Activated naive CD4-positive, alpha-beta T cell treated with anti-CD3 and anti-CD28 coated beads, Interleukin-2, amount 50 U/mL, for 72 hours (primary cell): ENCODE measurements around the gene PDZRN3. TPM values are rescaled to one million over a fixed set of nuclear protein-coding genes. Genes with fewer than 3 reads are reported as not detected.
"Not testable (repeated sequence)": the region's sequence is repeated elsewhere in the genome, so short reads cannot be mapped to it uniquely, and the experiment has no call there.

Source experiments
- ATAC-seq, 2 donors: fragments of 150-1000 bp; cut with Tn5 transposase; 2 replicates each; pipeline ENCODE4 v1.10.0; 2021; ENCODE audit warnings: mild to moderate bottlenecking in 2 of 2, moderate library complexity in 2 of 2
- DNase-seq, 2 donors: peaks; one replicate each; pipeline ENCODE4 v3.0.0; 2021 to 2022; ENCODE audit warnings: low spot score in 2 of 2
- H3K27ac Mint-ChIP-seq, 2 donors: one replicate each; pipeline ENCODE4 v1.8.0; 2022; ENCODE audit warnings: mild to moderate bottlenecking in 2 of 2, mixed read lengths in 2 of 2
- H3K36me3 Mint-ChIP-seq, 2 donors: one replicate each; pipeline ENCODE4 v1.8.0; 2022; ENCODE audit warnings: mixed read lengths in 2 of 2
- H3K9me3 Mint-ChIP-seq, 2 donors: one replicate each; pipeline ENCODE4 v1.8.0; 2022; ENCODE audit warnings: mixed read lengths in 2 of 2
- total RNA-seq, 2 donors: library from RNA; stranded (reverse); gene quantifications; one replicate each; pipeline ENCODE4 v1.2.3, GENCODE V29; 2022

The PDZRN3 gene
- total RNA-seq, 2 donors from 2014 or later, result not detected

DNA sequence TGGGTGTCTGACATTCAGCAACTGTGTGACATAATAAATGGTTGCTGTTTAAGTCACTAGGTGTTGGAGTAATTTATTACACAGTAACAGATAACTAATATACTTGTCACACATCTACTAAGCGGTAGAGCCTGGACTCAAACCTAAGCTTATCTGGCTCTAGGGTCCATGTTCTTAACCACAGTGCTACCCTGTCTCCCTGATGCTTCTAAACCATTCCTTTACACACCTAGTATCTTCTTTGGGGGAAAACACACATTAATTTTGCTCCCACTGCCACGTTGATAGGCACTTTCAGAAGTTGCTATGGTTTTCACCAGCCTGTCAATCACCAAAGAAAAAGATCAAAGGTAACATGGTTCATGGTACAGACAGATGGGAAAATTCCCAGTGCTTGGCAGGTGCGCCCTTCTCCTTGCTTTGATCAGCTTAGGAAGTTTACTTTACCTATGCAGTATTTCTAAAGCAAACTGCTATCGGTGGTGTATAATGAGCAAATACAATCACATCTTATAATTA is 150.8 kb downstream of the PDZRN3 start:
- Mint-ChIP-seq H3K27ac (no peak overlapping the region), H3K9me3 (peaks cover 0 to 7% of the 10 kb centered on the region in 2 donors), H3K36me3 (peaks cover 0 to 6% of the 10 kb centered on the region in 2 donors)
- DNase-seq (no peak), ATAC-seq (no peak)

GRCh38 chr3:73473181-73473897 is 151.4 kb downstream of the PDZRN3 start:
- H3K36me3 Mint-ChIP-seq, result peaks cover 0 to 6% of the 10 kb centered on the region in 2 donors
- ATAC-seq (no peak), DNase-seq (no peak)
- peaks cover 0 to 7% of the 10 kb centered on the region in 2 donors for H3K9me3 Mint-ChIP-seq
- no peak overlapping the region for H3K27ac Mint-ChIP-seq

DNA sequence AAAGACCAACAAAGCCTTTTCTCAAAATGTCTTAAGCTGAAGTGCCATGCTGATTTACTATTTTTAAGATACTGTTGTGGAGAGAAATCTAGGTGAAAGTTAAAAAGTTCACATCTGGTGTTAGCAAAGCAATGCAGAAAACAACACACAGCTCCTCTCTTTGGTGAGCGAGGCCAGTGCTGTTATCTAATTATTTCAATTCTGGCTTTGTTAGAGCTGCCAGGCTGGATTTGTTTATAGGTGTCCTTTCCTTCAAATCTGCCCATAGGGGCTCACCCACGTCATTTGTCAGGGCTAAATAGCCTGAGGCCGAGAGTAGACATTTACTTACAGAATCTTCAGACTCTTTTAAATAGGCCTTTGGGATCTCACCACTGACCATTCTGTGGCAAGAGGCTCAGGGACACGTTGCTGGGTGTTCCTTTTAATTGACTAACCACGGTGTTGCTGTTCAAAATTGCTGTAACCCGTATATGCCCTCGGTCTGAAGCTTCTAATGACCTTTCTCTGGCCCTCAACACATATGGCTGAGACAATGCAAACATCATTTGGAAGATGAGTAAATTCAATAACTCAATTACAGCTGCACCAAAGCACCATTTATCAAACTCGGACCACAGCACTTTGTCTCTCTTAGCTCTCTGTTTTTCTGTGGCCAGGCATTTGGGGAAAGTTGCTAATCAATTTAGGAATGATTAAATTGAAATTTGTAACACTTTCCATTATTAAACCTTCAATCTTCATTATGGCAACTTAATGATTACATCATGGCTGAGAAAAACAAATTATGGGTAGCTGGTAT is 152.6 kb downstream of the PDZRN3 start:
- Mint-ChIP-seq H3K27ac (no peak overlapping the region), H3K36me3 (no peaks in the 10 kb centered on the region), H3K9me3 (peaks cover 0 to 3% of the 10 kb centered on the region in 2 donors)
- DNase-seq (no peak), ATAC-seq (no peak)

GRCh38 chr3:73470860-73471259 is 153.9 kb downstream of the PDZRN3 start:
- DNase-seq (no peak), ATAC-seq (no peak)
- no peaks in the 10 kb centered on the region for H3K9me3 Mint-ChIP-seq
- H3K27ac Mint-ChIP-seq, result no peak overlapping the region
- H3K36me3 Mint-ChIP-seq, result no peaks in the 10 kb centered on the region

- no peak overlapping the region for H3K27ac Mint-ChIP-seq
- ATAC-seq (no peak), DNase-seq (no peak)
- no peaks in the 10 kb centered on the region for H3K9me3 Mint-ChIP-seq
- H3K36me3 Mint-ChIP-seq, result no peaks in the 10 kb centered on the region
These were observed 155.4 kb downstream of the PDZRN3 start for GRCh38 chr3:73469331-73469730.

- Mint-ChIP-seq H3K27ac (no peak overlapping the region), H3K9me3 (no peaks in the 10 kb centered on the region), H3K36me3 (no peaks in the 10 kb centered on the region)
- DNase-seq (no peak), ATAC-seq (no peak)
These were observed 157.5 kb downstream of the PDZRN3 start for GRCh38 chr3:73467211-73467610.

DNA sequence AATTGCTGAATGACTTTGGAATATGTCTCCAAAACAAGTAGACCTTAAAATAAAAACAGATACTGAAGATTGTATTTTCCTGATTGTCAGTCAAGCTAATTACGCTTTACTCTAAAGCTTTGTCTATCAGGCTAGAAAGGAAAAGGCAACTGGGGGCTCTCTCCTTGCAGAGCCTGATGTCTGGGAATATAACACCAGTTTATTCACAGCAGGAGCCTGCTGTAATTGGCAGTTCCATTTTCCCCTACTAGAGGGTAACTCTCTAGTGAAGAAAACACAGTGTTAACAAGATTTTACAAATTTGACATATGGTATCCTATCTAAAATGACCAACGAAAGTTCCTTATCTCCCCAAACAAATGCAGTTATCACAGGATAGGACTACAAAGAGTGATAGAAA is 158.8 kb downstream of the PDZRN3 start:
- DNase-seq (no peak), ATAC-seq (no peak)
- Mint-ChIP-seq H3K9me3 (no peaks in the 10 kb centered on the region), H3K36me3 (no peaks in the 10 kb centered on the region), H3K27ac (no peak overlapping the region)

DNA sequence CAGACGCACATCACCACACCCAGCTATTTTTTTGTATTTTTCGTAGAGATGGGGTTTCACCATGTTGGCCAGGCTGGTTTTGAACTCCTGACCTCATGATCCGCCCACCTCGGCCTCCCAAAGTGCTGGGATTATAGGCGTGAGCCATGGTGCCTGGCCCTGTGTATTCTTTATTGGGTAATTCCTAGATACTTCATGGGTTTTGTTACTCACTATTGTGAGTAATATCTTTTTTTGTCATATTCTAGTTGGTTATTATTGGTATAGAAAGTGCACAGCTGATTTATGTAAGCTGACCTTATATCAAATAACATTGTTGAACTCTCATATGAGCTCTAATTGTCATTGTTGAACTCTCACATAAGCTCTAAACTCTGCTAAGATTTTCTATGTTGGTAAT is 160.6 kb downstream of the PDZRN3 start:
- ATAC-seq, H3K36me3 Mint-ChIP-seq, DNase-seq, H3K9me3 Mint-ChIP-seq, H3K27ac Mint-ChIP-seq: not testable (repeated sequence)

DNA sequence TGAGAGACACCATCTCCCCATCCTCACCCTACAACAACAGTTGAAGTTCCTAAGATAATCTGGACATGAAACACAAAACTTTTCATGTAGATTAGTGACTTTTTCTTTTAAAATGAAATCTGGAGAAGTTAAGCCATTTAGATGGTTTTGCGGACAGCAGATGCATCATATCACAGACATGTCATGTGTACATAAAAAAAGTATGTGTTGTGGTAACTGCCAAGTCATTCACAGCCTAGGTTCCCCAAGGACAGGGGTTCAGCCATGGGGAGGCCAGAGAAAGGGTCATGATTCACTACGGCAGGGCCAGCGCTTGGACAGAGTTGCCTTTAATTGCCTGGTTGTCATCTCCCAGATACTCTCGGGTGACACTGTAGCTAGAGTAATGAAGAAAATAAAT is 163.2 kb downstream of the PDZRN3 start:
- H3K9me3 Mint-ChIP-seq, result peaks cover 3 to 4% of the 10 kb centered on the region in 2 donors
- no peak for ATAC-seq
- no peak overlapping the region for H3K27ac Mint-ChIP-seq
- DNase-seq, result no peak
- H3K36me3 Mint-ChIP-seq, result no peaks in the 10 kb centered on the region

- H3K9me3 Mint-ChIP-seq, result peaks cover 3 to 4% of the 10 kb centered on the region in 2 donors
- no peak overlapping the region for H3K27ac Mint-ChIP-seq
- DNase-seq, result no peak
- no peaks in the 10 kb centered on the region for H3K36me3 Mint-ChIP-seq
- ATAC-seq, result no peak
These were observed 165.0 kb downstream of the PDZRN3 start for GRCh38 chr3:73459711-73460110.

DNA sequence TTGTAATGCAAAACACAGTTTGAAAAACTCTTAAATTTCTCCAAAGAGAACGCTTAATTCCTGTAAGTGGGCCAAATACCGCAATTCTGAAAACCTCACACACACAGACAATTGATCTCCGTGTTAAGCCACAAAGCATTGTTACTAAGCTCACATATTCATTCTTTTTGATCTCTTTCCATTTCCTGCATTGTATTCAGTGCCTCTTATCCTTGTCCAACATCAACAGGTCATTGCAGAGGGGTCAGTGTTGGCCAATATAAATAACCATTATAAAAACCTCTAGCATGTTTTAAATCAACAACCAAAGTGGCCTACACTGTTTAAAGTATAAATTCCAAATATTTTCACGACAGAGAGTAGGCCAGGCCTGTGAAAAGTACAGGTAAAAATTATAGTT is 171.1 kb downstream of the PDZRN3 start:
- no peak overlapping the region for H3K27ac Mint-ChIP-seq
- no peaks in the 10 kb centered on the region for H3K9me3 Mint-ChIP-seq
- DNase-seq, result no peak
- no peaks in the 10 kb centered on the region for H3K36me3 Mint-ChIP-seq
- ATAC-seq, result no peak

GRCh38 chr3:73452729-73453128 is 172.0 kb downstream of the PDZRN3 start:
- H3K36me3 Mint-ChIP-seq, result no peaks in the 10 kb centered on the region
- no peak overlapping the region for H3K27ac Mint-ChIP-seq
- DNase-seq (no peak), ATAC-seq (no peak)
- H3K9me3 Mint-ChIP-seq, result no peaks in the 10 kb centered on the region

GRCh38 chr3:73451301-73451944 is 173.3 kb downstream of the PDZRN3 start:
- no peaks in the 10 kb centered on the region for H3K9me3 Mint-ChIP-seq
- H3K27ac Mint-ChIP-seq, result no peak overlapping the region
- H3K36me3 Mint-ChIP-seq, result no peaks in the 10 kb centered on the region
- ATAC-seq, result no peak
- no peak for DNase-seq

GRCh38 chr3:73449774-73450173 is 175.0 kb downstream of the PDZRN3 start:
- no peak overlapping the region for H3K27ac Mint-ChIP-seq
- no peaks in the 10 kb centered on the region for H3K9me3 Mint-ChIP-seq
- no peak for DNase-seq
- ATAC-seq, result no peak
- H3K36me3 Mint-ChIP-seq, result no peaks in the 10 kb centered on the region

DNA sequence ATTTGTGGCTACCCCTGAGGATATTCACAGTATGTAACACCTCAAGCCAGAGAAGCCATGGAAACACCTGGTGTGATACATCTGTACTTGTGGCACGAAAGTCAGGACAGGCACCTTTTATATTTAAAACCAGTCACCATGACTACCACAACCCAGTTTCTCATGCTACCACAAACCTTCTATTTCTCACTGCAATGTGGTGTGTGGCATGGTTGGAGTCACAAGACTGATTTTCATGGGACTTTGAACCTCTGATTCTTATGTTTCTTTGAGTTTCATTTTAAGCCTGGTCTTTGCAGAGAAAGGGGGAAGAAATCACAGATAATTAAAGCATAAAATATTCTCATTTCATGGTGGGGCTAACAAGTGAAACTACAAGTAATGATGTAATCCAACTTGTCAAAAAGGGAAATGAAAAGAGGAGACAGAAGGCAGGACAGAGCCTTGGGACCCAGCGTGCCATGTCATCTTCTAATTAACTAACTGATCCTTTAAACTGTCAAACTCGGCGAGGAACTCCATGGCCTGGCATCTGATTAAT is 175.9 kb downstream of the PDZRN3 start:
- no peak for DNase-seq
- Mint-ChIP-seq H3K9me3 (no peaks in the 10 kb centered on the region), H3K36me3 (no peaks in the 10 kb centered on the region), H3K27ac (no peak overlapping the region)
- ATAC-seq, result peak in 1 of 2 donors; percentile 77

GRCh38 chr3:73448041-73448440 is 176.7 kb downstream of the PDZRN3 start:
- no peaks in the 10 kb centered on the region for H3K36me3 Mint-ChIP-seq
- H3K27ac Mint-ChIP-seq, result no peak overlapping the region
- DNase-seq, result no peak
- H3K9me3 Mint-ChIP-seq, result no peaks in the 10 kb centered on the region
- no peak for ATAC-seq

DNA sequence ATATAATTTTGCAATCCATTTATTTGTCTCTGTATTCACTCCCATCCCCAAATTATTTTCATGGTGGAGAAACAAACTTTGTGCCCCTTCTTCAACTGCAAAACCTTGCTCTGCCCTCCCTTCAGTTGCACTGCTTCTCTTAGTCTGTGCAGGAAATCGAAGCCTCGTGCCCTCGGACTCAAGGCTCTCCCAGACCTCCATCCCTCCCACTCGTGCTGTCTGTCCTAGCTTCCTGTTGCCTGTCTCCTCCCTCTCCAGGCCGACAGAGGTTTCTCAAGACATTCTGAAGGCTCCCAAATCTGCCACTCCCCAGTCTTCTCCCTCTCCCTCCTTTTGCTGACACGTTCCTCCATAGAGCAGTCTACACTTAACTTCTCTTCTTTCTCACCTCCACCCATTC is 177.6 kb downstream of the PDZRN3 start:
- H3K36me3 Mint-ChIP-seq, result no peaks in the 10 kb centered on the region
- H3K27ac Mint-ChIP-seq, result no peak overlapping the region
- DNase-seq, result no peak
- no peaks in the 10 kb centered on the region for H3K9me3 Mint-ChIP-seq
- ATAC-seq, result no peak
